Neural cell (in vitro differentiated cells): ENCODE measurements around the gene TRMT11.

Experiments
- CTCF ChIP-seq: fragments of 450-650 bp; IDR thresholded peaks from 2 replicates; pipeline ENCODE4 v1.5.1; 2014; ENCODE audit warnings: antibody characterized with exemption, mild to moderate bottlenecking, moderate library complexity; ENCODE audit not compliant: poor library complexity, severe bottlenecking
- EP300 ChIP-seq: fragments of 450-650 bp; conservative IDR thresholded peaks from 2 replicates; pipeline ENCODE4 v1.6.1; 2014; ENCODE audit warnings: antibody characterized with exemption, mild to moderate bottlenecking, moderate library complexity; ENCODE audit not compliant: poor library complexity, severe bottlenecking
- EZH2 ChIP-seq: fragments of 200-600, 300-800 bp; shearing (Covaris generic), sonication (generic); IDR thresholded peaks from 2 replicates; pipeline ENCODE4 v1.6.1; 2014; ENCODE audit warnings: antibody characterized with exemption, low read length, borderline replicate concordance, mild to moderate bottlenecking; ENCODE audit not compliant: insufficient read depth, poor library complexity, severe bottlenecking
- MXI1 ChIP-seq: fragments of 450-650 bp; conservative IDR thresholded peaks from 2 replicates; pipeline ENCODE4 v1.6.1; 2014; ENCODE audit warnings: antibody characterized with exemption, mild to moderate bottlenecking; ENCODE audit not compliant: poor library complexity, severe bottlenecking
- POLR2AphosphoS5 ChIP-seq: IDR thresholded peaks from 2 replicates; pipeline ENCODE4 v1.6.1; 2012
- RAD21 ChIP-seq: fragments of 450-650 bp; conservative IDR thresholded peaks from 2 replicates; pipeline ENCODE4 v1.6.1; 2014; ENCODE audit warnings: antibody characterized with exemption, mild to moderate bottlenecking, moderate library complexity
- REST ChIP-seq: IDR thresholded peaks from 2 replicates; pipeline ENCODE4 v1.6.1; 2012; ENCODE audit warnings: borderline replicate concordance
- TAF1 ChIP-seq: IDR thresholded peaks from 2 replicates; pipeline ENCODE4 v1.6.1; 2012; ENCODE audit warnings: low read depth

- TF ChIP-seq CTCF (no peak), POLR2AphosphoS5 (no peak), RAD21 (no peak), REST (no peak), EZH2 (no peak), TAF1 (no peak), MXI1 (no peak), EP300 (no peak)
Observed at GRCh38 chr6:125963817-125964216, 22.5 kb upstream of the TRMT11 start.
